ENCODE data around the gene ALK. TPM values are rescaled to one million over a fixed set of nuclear protein-coding genes. Genes with fewer than 3 reads are reported as not detected.

ALK gene
- total RNA-seq, 2 donors from 2014 or later = not detected

- Mint-ChIP-seq H3K4me3 (no peak overlapping the region), H3K27ac (no peak overlapping the region), H3K36me3 (ENCODE audit: low read depth) (no peaks in the 10 kb centered on the region), H3K4me1 (no peaks in the 10 kb centered on the region), H3K27me3 (peaks cover 19% of the 10 kb centered on the region)
- DNase-seq (no peak), ATAC-seq (no peak)
- no peaks in the 10 kb centered on the region for H3K9me3 ChIP-seq (ENCODE audit: control insufficient read depth, low read length, poor library complexity, severe bottlenecking)
Observed at GRCh38 chr2:29749041-29749440, 172.3 kb downstream of the ALK start.

DNA sequence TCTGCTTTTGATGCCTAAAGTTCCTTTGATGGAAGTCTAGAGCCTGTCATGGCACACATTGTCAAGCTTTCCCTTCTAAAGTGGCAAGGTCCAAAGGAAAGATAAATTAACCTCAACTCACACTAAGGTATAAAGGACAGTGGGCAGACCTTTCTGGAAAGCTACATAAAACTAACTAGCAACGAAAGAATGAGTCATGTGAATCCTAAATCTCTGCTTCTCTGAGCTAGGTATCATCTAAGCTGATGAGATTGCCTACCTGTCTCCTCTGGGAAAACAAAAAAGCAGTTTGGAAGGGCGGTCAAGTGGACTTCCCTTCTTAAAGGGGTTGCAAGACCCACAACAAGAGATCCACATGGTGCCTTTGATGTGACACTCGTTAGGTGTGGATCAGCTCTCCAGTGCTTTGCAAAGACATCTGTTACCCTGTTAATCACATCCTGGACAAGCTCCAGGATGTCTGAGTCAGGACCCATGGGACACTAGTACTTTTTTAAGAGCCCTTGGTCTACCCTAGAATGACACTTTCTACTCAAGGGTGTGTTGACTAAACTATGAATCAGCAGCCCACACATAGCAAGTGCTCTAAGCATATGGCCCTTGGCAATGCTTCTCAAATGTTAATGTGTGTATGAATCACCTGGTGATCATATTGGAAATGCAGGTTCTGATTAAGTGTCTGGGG, 173.5 kb downstream of the ALK start:
- Mint-ChIP-seq H3K27me3 (peaks cover 18% of the 10 kb centered on the region), H3K4me1 (no peaks in the 10 kb centered on the region), H3K27ac (no peak overlapping the region), H3K36me3 (ENCODE audit: low read depth) (no peaks in the 10 kb centered on the region), H3K4me3 (no peak overlapping the region)
- H3K9me3 ChIP-seq (ENCODE audit: control insufficient read depth, low read length, poor library complexity, severe bottlenecking) = no peaks in the 10 kb centered on the region
- ATAC-seq (no peak), DNase-seq (no peak)

- Mint-ChIP-seq H3K36me3 (ENCODE audit: low read depth) (no peaks in the 10 kb centered on the region), H3K27ac (no peak overlapping the region), H3K4me1 (no peaks in the 10 kb centered on the region), H3K27me3 (peaks cover 13% of the 10 kb centered on the region), H3K4me3 (no peak overlapping the region)
- H3K9me3 ChIP-seq (ENCODE audit: control insufficient read depth, low read length, poor library complexity, severe bottlenecking) = no peaks in the 10 kb centered on the region
- ATAC-seq = no peak
- no peak for DNase-seq
Observed at GRCh38 chr2:29744976-29745375, 176.4 kb downstream of the ALK start.

- H3K27me3 Mint-ChIP-seq = peaks cover 15% of the 10 kb centered on the region
- ATAC-seq = no peak
Observed at GRCh38 chr2:29743516-29743915, 177.9 kb downstream of the ALK start.

DNA sequence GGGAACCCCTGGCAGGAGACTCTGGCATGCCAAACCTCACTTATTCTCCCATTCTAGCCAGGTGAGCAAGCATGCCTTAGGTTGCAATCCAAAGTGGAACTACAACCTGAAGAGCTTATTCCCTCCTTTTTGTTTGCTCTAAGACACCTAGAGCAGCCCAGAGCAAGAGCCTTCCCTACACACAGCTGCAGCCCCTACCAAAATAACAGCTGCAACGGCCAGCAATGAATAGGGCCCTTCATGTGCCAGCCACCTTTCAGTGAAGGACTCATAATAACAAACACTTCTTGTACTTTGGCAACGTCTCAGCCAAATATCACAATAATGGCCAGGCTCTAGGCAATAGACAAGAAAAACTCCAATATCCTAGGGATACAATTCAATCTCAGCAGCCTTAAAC, 178.7 kb downstream of the ALK start:
- no peak for ATAC-seq
- no peaks in the 10 kb centered on the region for H3K9me3 ChIP-seq (ENCODE audit: control insufficient read depth, low read length, poor library complexity, severe bottlenecking)
- no peaks in the 10 kb centered on the region for H3K4me1 Mint-ChIP-seq
- H3K4me3 Mint-ChIP-seq = no peak overlapping the region
- H3K36me3 Mint-ChIP-seq (ENCODE audit: low read depth) = no peaks in the 10 kb centered on the region
- peaks cover 20% of the 10 kb centered on the region for H3K27me3 Mint-ChIP-seq
- H3K27ac Mint-ChIP-seq = no peak overlapping the region
- DNase-seq = no peak

More at GRCh38 chr2:29743516-29743915, 177.9 kb downstream of the ALK start:
- H3K27ac Mint-ChIP-seq = no peak overlapping the region
- H3K9me3 ChIP-seq (ENCODE audit: control insufficient read depth, low read length, poor library complexity, severe bottlenecking) = no peaks in the 10 kb centered on the region
- no peak for DNase-seq
- no peaks in the 10 kb centered on the region for H3K4me1 Mint-ChIP-seq
- no peaks in the 10 kb centered on the region for H3K36me3 Mint-ChIP-seq (ENCODE audit: low read depth)
- no peak overlapping the region for H3K4me3 Mint-ChIP-seq

GRCh38 chr2:29741132-29741531, 180.3 kb downstream of the ALK start:
- H3K4me1 Mint-ChIP-seq = no peaks in the 10 kb centered on the region
- no peak overlapping the region for H3K4me3 Mint-ChIP-seq
- peaks cover 20% of the 10 kb centered on the region for H3K27me3 Mint-ChIP-seq
- DNase-seq (no peak), ATAC-seq (no peak)
- H3K36me3 Mint-ChIP-seq (ENCODE audit: low read depth) = no peaks in the 10 kb centered on the region
- no peak overlapping the region for H3K27ac Mint-ChIP-seq
- no peaks in the 10 kb centered on the region for H3K9me3 ChIP-seq (ENCODE audit: control insufficient read depth, low read length, poor library complexity, severe bottlenecking)

DNA sequence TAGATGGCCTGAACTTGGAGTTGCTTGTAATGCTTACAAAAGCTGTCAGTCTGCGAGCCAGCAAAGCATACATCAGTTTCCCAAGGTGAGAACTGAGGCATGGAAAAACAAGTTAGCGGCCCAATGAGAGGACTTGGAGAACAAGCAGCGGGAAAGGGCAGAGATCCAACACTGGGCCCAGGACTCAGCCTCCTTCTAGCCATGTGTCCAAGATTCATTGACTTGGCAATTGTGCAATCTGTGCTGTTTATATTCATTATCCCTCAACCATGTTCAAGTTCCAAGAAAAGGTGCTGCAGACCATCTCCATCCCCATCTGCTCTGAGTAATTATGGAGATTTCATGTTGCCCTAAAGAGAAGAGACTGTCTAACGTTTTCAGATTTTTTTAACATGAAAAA, 187.4 kb downstream of the ALK start:
- DNase-seq (no peak), ATAC-seq (no peak)
- no peaks in the 10 kb centered on the region for H3K4me1 Mint-ChIP-seq
- peaks cover 39% of the 10 kb centered on the region for H3K27me3 Mint-ChIP-seq
- no peak overlapping the region for H3K4me3 Mint-ChIP-seq
- no peaks in the 10 kb centered on the region for H3K9me3 ChIP-seq (ENCODE audit: control insufficient read depth, low read length, poor library complexity, severe bottlenecking)
- H3K36me3 Mint-ChIP-seq (ENCODE audit: low read depth) = no peaks in the 10 kb centered on the region
- H3K27ac Mint-ChIP-seq = no peak overlapping the region

- DNase-seq = no peak
- Mint-ChIP-seq H3K4me3 (no peak overlapping the region), H3K27me3 (peaks cover 35% of the 10 kb centered on the region), H3K27ac (no peak overlapping the region), H3K36me3 (ENCODE audit: low read depth) (no peaks in the 10 kb centered on the region), H3K4me1 (no peaks in the 10 kb centered on the region)
- H3K9me3 ChIP-seq (ENCODE audit: control insufficient read depth, low read length, poor library complexity, severe bottlenecking) = no peaks in the 10 kb centered on the region
- ATAC-seq = no peak
Observed at GRCh38 chr2:29733213-29733612, 188.2 kb downstream of the ALK start.

DNA sequence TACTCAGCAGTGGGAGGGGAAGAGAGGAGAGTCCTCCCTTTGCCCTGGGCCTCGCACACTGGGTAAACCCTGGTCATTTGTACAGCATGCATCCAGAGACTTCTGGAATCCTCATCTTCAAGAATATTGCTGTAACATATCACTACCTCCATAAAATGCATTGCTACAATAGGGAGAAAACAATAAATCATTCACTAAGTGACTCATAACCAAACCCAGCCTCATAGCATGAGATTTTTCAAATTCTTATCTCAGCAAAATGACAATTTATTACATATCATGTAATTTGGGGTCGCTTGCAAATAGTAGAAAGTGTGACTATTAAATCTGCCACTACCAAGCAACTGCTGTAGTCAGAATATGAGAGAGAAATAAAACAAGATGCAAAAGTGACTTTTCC, 189.4 kb downstream of the ALK start:
- H3K27me3 Mint-ChIP-seq = peaks cover 41% of the 10 kb centered on the region
- DNase-seq (no peak), ATAC-seq (no peak)
- H3K9me3 ChIP-seq (ENCODE audit: control insufficient read depth, low read length, poor library complexity, severe bottlenecking) = no peaks in the 10 kb centered on the region
- no peaks in the 10 kb centered on the region for H3K36me3 Mint-ChIP-seq (ENCODE audit: low read depth)
- no peak overlapping the region for H3K4me3 Mint-ChIP-seq
- H3K27ac Mint-ChIP-seq = no peak overlapping the region
- H3K4me1 Mint-ChIP-seq = no peaks in the 10 kb centered on the region

- Mint-ChIP-seq H3K36me3 (ENCODE audit: low read depth) (no peaks in the 10 kb centered on the region), H3K4me3 (no peak overlapping the region), H3K27ac (no peak overlapping the region), H3K27me3 (peaks cover 54% of the 10 kb centered on the region), H3K4me1 (no peaks in the 10 kb centered on the region)
- no peaks in the 10 kb centered on the region for H3K9me3 ChIP-seq (ENCODE audit: control insufficient read depth, low read length, poor library complexity, severe bottlenecking)
- ATAC-seq (no peak), DNase-seq (no peak)
Observed at GRCh38 chr2:29729932-29730331, 191.5 kb downstream of the ALK start.

GRCh38 chr2:29729401-29729800, 192.0 kb downstream of the ALK start:
- H3K4me1 Mint-ChIP-seq = no peaks in the 10 kb centered on the region
- no peaks in the 10 kb centered on the region for H3K9me3 ChIP-seq (ENCODE audit: control insufficient read depth, low read length, poor library complexity, severe bottlenecking)
- DNase-seq (no peak), ATAC-seq (no peak)
- peaks cover 54% of the 10 kb centered on the region for H3K27me3 Mint-ChIP-seq
- H3K4me3 Mint-ChIP-seq = no peak overlapping the region
- H3K36me3 Mint-ChIP-seq (ENCODE audit: low read depth) = no peaks in the 10 kb centered on the region
- H3K27ac Mint-ChIP-seq = no peak overlapping the region

DNA sequence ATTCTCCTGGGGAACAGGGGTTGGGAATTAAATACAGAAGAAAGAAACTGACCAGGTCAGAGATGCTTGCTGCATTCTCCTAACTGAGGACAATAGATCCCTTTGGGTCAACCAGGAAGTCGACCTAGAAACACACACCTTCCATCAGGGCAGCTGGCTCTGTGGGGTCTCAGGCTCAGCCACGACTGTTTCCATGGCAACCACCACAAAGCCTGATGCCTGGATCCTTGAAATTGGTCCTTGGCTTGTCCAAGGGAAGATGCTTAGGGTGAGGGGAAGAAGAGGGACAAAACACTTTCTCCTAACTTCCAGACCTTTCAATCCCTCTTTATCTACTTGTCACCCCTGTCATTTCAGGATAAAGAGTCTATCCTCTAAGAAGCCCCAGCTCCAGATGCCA, 194.4 kb downstream of the ALK start:
- no peak for DNase-seq
- peaks cover 63% of the 10 kb centered on the region for H3K27me3 Mint-ChIP-seq
- H3K36me3 Mint-ChIP-seq (ENCODE audit: low read depth) = no peaks in the 10 kb centered on the region
- ATAC-seq = no peak
- H3K27ac Mint-ChIP-seq = no peak overlapping the region
- H3K4me1 Mint-ChIP-seq = no peaks in the 10 kb centered on the region
- H3K4me3 Mint-ChIP-seq = no peak overlapping the region
- H3K9me3 ChIP-seq (ENCODE audit: control insufficient read depth, low read length, poor library complexity, severe bottlenecking) = no peaks in the 10 kb centered on the region

DNA sequence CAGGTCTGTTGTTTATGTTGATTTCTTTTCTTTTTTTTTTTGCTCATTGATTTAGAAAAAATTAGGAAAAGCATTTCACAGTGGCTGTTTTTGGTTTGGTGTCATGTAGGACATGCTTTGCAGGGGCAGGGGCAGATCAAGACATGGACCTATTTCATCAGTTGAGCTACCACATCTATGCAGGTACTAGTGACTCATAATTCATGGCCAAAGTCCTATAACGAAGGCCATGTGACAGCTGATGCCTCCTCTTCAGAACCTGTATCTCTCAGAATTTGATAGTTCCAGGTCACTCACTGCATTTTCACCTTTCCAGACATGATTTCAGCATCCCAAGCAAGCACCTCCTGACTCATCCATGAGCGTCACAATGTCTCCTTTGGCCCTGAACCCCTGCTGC, 195.8 kb downstream of the ALK start:
- Mint-ChIP-seq H3K4me1 (no peaks in the 10 kb centered on the region), H3K27me3 (peaks cover 64% of the 10 kb centered on the region), H3K4me3 (no peak overlapping the region), H3K36me3 (ENCODE audit: low read depth) (no peaks in the 10 kb centered on the region), H3K27ac (no peak overlapping the region)
- no peaks in the 10 kb centered on the region for H3K9me3 ChIP-seq (ENCODE audit: control insufficient read depth, low read length, poor library complexity, severe bottlenecking)
- DNase-seq (no peak), ATAC-seq (no peak)

- no peak for ATAC-seq
- Mint-ChIP-seq H3K27ac (no peak overlapping the region), H3K27me3 (peaks cover 50% of the 10 kb centered on the region), H3K4me3 (no peak overlapping the region), H3K36me3 (ENCODE audit: low read depth) (no peaks in the 10 kb centered on the region), H3K4me1 (no peaks in the 10 kb centered on the region)
- DNase-seq = no peak
- no peaks in the 10 kb centered on the region for H3K9me3 ChIP-seq (ENCODE audit: control insufficient read depth, low read length, poor library complexity, severe bottlenecking)
Observed at GRCh38 chr2:29724282-29724681, 197.1 kb downstream of the ALK start.

Data from T-helper 17 cell (primary cell).